Measurements from ENCODE around the gene KIZ. TPM values are rescaled to one million over a fixed set of nuclear protein-coding genes. Genes with fewer than 3 reads are reported as not detected.

The KIZ gene
- total RNA-seq, 1 experiment from 2014 or later, result 13.4 TPM

GRCh38 chr20:21129861-21130260, 4.0 kb downstream of the KIZ start:
- DNase-seq, result no peak
- BruUV-seq (replicated peaks), result no TSS peak
- no peaks in the 10 kb centered on the region for H3K9me3 ChIP-seq (ENCODE audit: low read length)
- H3K9ac ChIP-seq (ENCODE audit: low read length), result no peak overlapping the region
- H3F3A ChIP-seq (ENCODE audit: low read length, unreplicated experiment), result no peaks in the 10 kb centered on the region
- peaks cover 10% of the 10 kb centered on the region for H3K4me1 ChIP-seq (ENCODE audit: insufficient read depth, low read length)
- H2AFZ ChIP-seq (ENCODE audit: low read length), result no peak overlapping the region
- H4K20me1 ChIP-seq (ENCODE audit: low read length), result no peaks in the 10 kb centered on the region
- POLR2A ChIA-PET (ENCODE audit: unreplicated experiment), result no interaction called here
- no peak overlapping the region for H3K4me2 ChIP-seq (ENCODE audit: low read length)
- no peaks in the 10 kb centered on the region for H3K9me2 ChIP-seq (replicated peaks; ENCODE audit: low read length)
- H3K36me3 ChIP-seq (ENCODE audit: low read depth, low read length), result peaks cover 3% of the 10 kb centered on the region
- no peak for ATAC-seq
- no peak overlapping the region for H3K4me3 ChIP-seq (ENCODE audit: low read length)
- intact Hi-C loops (cut with micrococcal nuclease), result loop anchor here (5.0 kb wide), 3 partner anchors 107 to 377 kb away; partner anchors contain the start of gene XRN2
- peaks cover 14% of the 10 kb centered on the region; the same call in 1 of the 2 replicates for H3K79me2 ChIP-seq (ENCODE audit: low read length)
- CTCF ChIA-PET, result no interaction called here
- H3K27me3 ChIP-seq (ENCODE audit: low read length), result no peaks in the 10 kb centered on the region
- no peak for TF ChIP-seq EZH2phosphoT487 (IDR thresholded peaks at IDR 0.05; ENCODE audit: borderline replicate concordance, low read length)
- TF ChIP-seq CTCF (conservative IDR thresholded peaks at IDR 0.05; ENCODE audit: low read depth, low read length), result peak; percentile 26; the same call in 1 of the 2 replicates
- no peak for TF ChIP-seq EZH2 (IDR thresholded peaks at IDR 0.05; ENCODE audit: low read length, unreplicated experiment)
- no peak overlapping the region for H3K27ac ChIP-seq (ENCODE audit: low read length)

GRCh38 chr20:21133404-21133803, 7.5 kb downstream of the KIZ start:
- no peak for TF ChIP-seq CTCF (conservative IDR thresholded peaks at IDR 0.05; ENCODE audit: low read depth, low read length)
- TF ChIP-seq EZH2 (IDR thresholded peaks at IDR 0.05; ENCODE audit: low read length, unreplicated experiment), result no peak
- TF ChIP-seq EZH2phosphoT487 (IDR thresholded peaks at IDR 0.05; ENCODE audit: borderline replicate concordance, low read length), result no peak
- ChIA-PET POLR2A (ENCODE audit: unreplicated experiment) (no interaction called here), CTCF (no interaction called here)
- Histone ChIP-seq H4K20me1 (ENCODE audit: low read length) (no peaks in the 10 kb centered on the region), H3F3A (ENCODE audit: low read length, unreplicated experiment) (no peaks in the 10 kb centered on the region), H3K4me2 (ENCODE audit: low read length) (no peak overlapping the region), H3K27me3 (ENCODE audit: low read length) (no peaks in the 10 kb centered on the region), H3K4me3 (ENCODE audit: low read length) (no peak overlapping the region), H3K9me3 (ENCODE audit: low read length) (no peaks in the 10 kb centered on the region), H3K79me2 (ENCODE audit: low read length) (no peaks in the 10 kb centered on the region), H3K36me3 (ENCODE audit: low read depth, low read length) (peaks cover 3% of the 10 kb centered on the region), H3K4me1 (ENCODE audit: insufficient read depth, low read length) (no peaks in the 10 kb centered on the region), H3K27ac (ENCODE audit: low read length) (no peak overlapping the region), H3K9ac (ENCODE audit: low read length) (no peak overlapping the region), H2AFZ (ENCODE audit: low read length) (no peak overlapping the region), H3K9me2 (replicated peaks; ENCODE audit: low read length) (no peaks in the 10 kb centered on the region)
- BruUV-seq (replicated peaks), result no TSS peak
- intact Hi-C loops (cut with micrococcal nuclease), result no loop called here
- no peak for ATAC-seq
- DNase-seq, result no peak

- no peak for ATAC-seq
- ChIA-PET POLR2A (ENCODE audit: unreplicated experiment) (no interaction called here), CTCF (no interaction called here)
- Histone ChIP-seq H3K36me3 (ENCODE audit: low read depth, low read length) (peaks cover 3% of the 10 kb centered on the region), H3K27me3 (ENCODE audit: low read length) (no peaks in the 10 kb centered on the region), H3K4me2 (ENCODE audit: low read length) (no peak overlapping the region), H3F3A (ENCODE audit: low read length, unreplicated experiment) (no peaks in the 10 kb centered on the region), H4K20me1 (ENCODE audit: low read length) (no peaks in the 10 kb centered on the region), H2AFZ (ENCODE audit: low read length) (no peak overlapping the region), H3K4me1 (ENCODE audit: insufficient read depth, low read length) (no peaks in the 10 kb centered on the region), H3K9ac (ENCODE audit: low read length) (no peak overlapping the region), H3K4me3 (ENCODE audit: low read length) (no peak overlapping the region), H3K79me2 (ENCODE audit: low read length) (no peaks in the 10 kb centered on the region), H3K9me3 (ENCODE audit: low read length) (no peaks in the 10 kb centered on the region), H3K27ac (ENCODE audit: low read length) (no peak overlapping the region), H3K9me2 (replicated peaks; ENCODE audit: low read length) (no peaks in the 10 kb centered on the region)
- no TSS peak for BruUV-seq (replicated peaks)
- no peak for TF ChIP-seq CTCF (conservative IDR thresholded peaks at IDR 0.05; ENCODE audit: low read depth, low read length)
- no peak for TF ChIP-seq EZH2 (IDR thresholded peaks at IDR 0.05; ENCODE audit: low read length, unreplicated experiment)
- no peak for TF ChIP-seq EZH2phosphoT487 (IDR thresholded peaks at IDR 0.05; ENCODE audit: borderline replicate concordance, low read length)
- DNase-seq, result no peak
- intact Hi-C loops (cut with micrococcal nuclease), result no loop called here
Observed at GRCh38 chr20:21133917-21134622, 8.2 kb downstream of the KIZ start.
